Spleen (tissue), 11 donors: Measurements from ENCODE around the gene CACNA2D2. TPM values are rescaled to one million over a fixed set of nuclear protein-coding genes. Genes with fewer than 3 reads are reported as not detected.

Source experiments
- DNase-seq: peaks from one replicate; pipeline ENCODE4 v3.0.0-alpha.2; 2020
- H3K27ac ChIP-seq, 8 donors: fragments of 200-600 bp; sonication (generic) in 7 of 8; 1 replicate in 4 of 8; 2 replicates in 4 of 8; pipeline versions ENCODE4 v1.5.0 to v1.8.0; 2016 to 2021; ENCODE audit warnings: inconsistent platforms in 4 of 8, mild to moderate bottlenecking in 4 of 8, moderate library complexity in 1 of 8
- H3K27me3 ChIP-seq, 7 donors: fragments of 200-600 bp; sonication (generic) in 6 of 7; replicated peaks in 1 of 7; 1 replicate in 4 of 7; 2 replicates in 3 of 7; pipeline versions ENCODE4 v1.5.0 to v1.8.0; 2016 to 2021; ENCODE audit warnings: inconsistent platforms in 3 of 7, mild to moderate bottlenecking in 1 of 7
- H3K36me3 ChIP-seq, 6 donors: fragments of 200-600 bp; sonication (generic) in 5 of 6; 1 replicate in 4 of 6; 2 replicates in 2 of 6; pipeline versions ENCODE4 v1.5.0 to v1.8.0; 2016 to 2021; ENCODE audit warnings: inconsistent platforms in 2 of 6
- H3K4me1 ChIP-seq, 6 donors: fragments of 200-600 bp; sonication (generic) in 5 of 6; 1 replicate in 3 of 6; 2 replicates in 3 of 6; pipeline versions ENCODE4 v1.5.0 to v1.8.0; 2016 to 2021; ENCODE audit warnings: inconsistent platforms in 3 of 6
- H3K4me3 ChIP-seq, 8 donors: fragments of 200-600 bp; sonication (generic) in 7 of 8; 1 replicate in 4 of 8; 2 replicates in 4 of 8; pipeline versions ENCODE4 v1.5.0 to v1.8.0; 2016 to 2021; ENCODE audit warnings: inconsistent platforms in 4 of 8, mild to moderate bottlenecking in 4 of 8, moderate library complexity in 2 of 8
- H3K9me3 ChIP-seq, 8 donors: fragments of 200-600 bp; sonication (generic) in 7 of 8; 1 replicate in 4 of 8; 2 replicates in 4 of 8; pipeline versions ENCODE4 v1.5.0 to v1.8.0; 2016 to 2021; ENCODE audit warnings: inconsistent platforms in 4 of 8
- CTCF ChIP-seq, 11 experiments: fragments of 200-600 bp in 7 of 11; fragments of 450-650 bp in 4 of 11; sonication (generic) in 4 of 11; IDR thresholded peaks in 8 of 11; conservative IDR thresholded peaks in 3 of 11; 1 replicate in 7 of 11; 2 replicates in 4 of 11; pipeline versions ENCODE4 v1.4.0 to v1.8.0; 2016 to 2021; ENCODE audit warnings: antibody characterized with exemption in 11 of 11, inconsistent platforms in 4 of 11, mild to moderate bottlenecking in 1 of 11
- POLR2A ChIP-seq, 3 donors: fragments of 450-650 bp; IDR thresholded peaks; one replicate each; pipeline ENCODE4 v1.5.1; 2017; ENCODE audit warnings: antibody characterized with exemption in 3 of 3, mild to moderate bottlenecking in 1 of 3
- POLR2AphosphoS5 ChIP-seq, 3 donors: sonication (generic); formaldehyde crosslinking; IDR thresholded peaks; one replicate each; pipeline ENCODE4 v1.5.1; 2017; ENCODE audit warnings: antibody characterized with exemption in 3 of 3
- WGBS, 5 donors: extraction: QIAGEN DNeasy Blood & Tissue Kit in 3 of 5; methylation state at CpG; one replicate each; pipeline versions ENCODE4 v1.1.5 to v1.1.7; 2013 to 2018; 5-methylcytosine and 5-hydroxymethylcytosine counted together
- intact Hi-C: fragments of 100-400 bp; cut with DNase I; formaldehyde crosslinking; loops from one replicate; pipeline ENCODE4 v1.15.0; 2023; ENCODE audit warnings: low total_unique reads
- polyA plus RNA-seq, 3 donors: library from polyadenylated mRNA; stranded (reverse); fragments of 200-250 nt; gene quantifications; one replicate each; pipeline ENCODE4 v1.2.1, GENCODE V29; 2013
- total RNA-seq, 7 donors: library from RNA; depleted of rRNA in 3 of 7; stranded (reverse); fragments of >200 nt in 3 of 7; fragmentation: NEBNext Ultra II Directional in 4 of 7; extraction: Animal tissue kit (Norgen Biotek cat#: 25700) in 4 of 7; gene quantifications; one replicate each; pipeline versions ENCODE4 v1.1.0 to v1.2.1, GENCODE V29; 2016 to 2021
- donor health status: healthy with polysubstance abuse.
- donor health status: DM: no; HTN: no; CAD: no; lungs with moderate emphysema.
- donor health status: DM: no; HTN: no; CAD: no.
- donor health status: Bipolar disorder and iron deficiency.
- donor health status: healthy.
- donor health status: DM: no; HTN: no; CAD: no.
- donor health status: DM: yes; HTN: yes; CAD: no.

Gene CACNA2D2
- total and polyA plus RNA-seq, 10 donors: 0.24 to 3.2 (median 1.2) TPM

GRCh38 chr3:50539356-50540286 lies 36.2 kb upstream of the CACNA2D2 start:
- no peak overlapping the region for H3K4me3 ChIP-seq
- no peaks in the 10 kb centered on the region for H3K4me1 ChIP-seq
- 49 to 65% (median 56%) methylated on average over 18 of the region's 18 CpGs for WGBS, 5 donors
- H3K27ac ChIP-seq: no peak overlapping the region
- TF ChIP-seq POLR2A (IDR thresholded peaks at IDR 0.05) (no peak), POLR2AphosphoS5 (IDR thresholded peaks at IDR 0.05) (no peak), CTCF (IDR thresholded peaks at IDR 0.05 in 8 of 11, conservative IDR thresholded peaks at IDR 0.05 in 3 of 11) (no peak)
- intact Hi-C loops: loop anchor here (5.0 kb wide), 1 partner anchor 102 kb away; no protein-coding TSS in a partner anchor
- H3K27me3 ChIP-seq: peaks cover 0 to 42% (median 0%) of the 10 kb centered on the region in 7 donors
- no peaks in the 10 kb centered on the region for H3K9me3 ChIP-seq
- no peak for DNase-seq
- H3K36me3 ChIP-seq: no peaks in the 10 kb centered on the region

GRCh38 chr3:50537421-50538129 lies 34.1 kb upstream of the CACNA2D2 start:
- TF ChIP-seq POLR2AphosphoS5 (IDR thresholded peaks at IDR 0.05): no peak
- TF ChIP-seq CTCF (IDR thresholded peaks at IDR 0.05 in 8 of 11, conservative IDR thresholded peaks at IDR 0.05 in 3 of 11): no peak
- no peak for TF ChIP-seq POLR2A (IDR thresholded peaks at IDR 0.05)
- Histone ChIP-seq H3K9me3 (no peaks in the 10 kb centered on the region), H3K4me3 (no peak overlapping the region), H3K4me1 (no peaks in the 10 kb centered on the region), H3K27me3 (peaks cover 0 to 42% (median 0%) of the 10 kb centered on the region in 7 donors), H3K27ac (no peak overlapping the region), H3K36me3 (no peaks in the 10 kb centered on the region)
- intact Hi-C loops: no loop called here
- DNase-seq: no peak
- WGBS, 5 donors: 73 to 84% (median 77%) methylated on average over 4 of the region's 4 CpGs

GRCh38 chr3:50536471-50537180 lies 33.2 kb upstream of the CACNA2D2 start:
- Histone ChIP-seq H3K4me1 (no peaks in the 10 kb centered on the region), H3K36me3 (no peaks in the 10 kb centered on the region), H3K27me3 (peaks cover 0 to 47% (median 0%) of the 10 kb centered on the region in 7 donors), H3K27ac (no peak overlapping the region), H3K4me3 (no peak overlapping the region), H3K9me3 (no peaks in the 10 kb centered on the region)
- TF ChIP-seq CTCF (IDR thresholded peaks at IDR 0.05 in 8 of 11, conservative IDR thresholded peaks at IDR 0.05 in 3 of 11): no peak
- no peak for TF ChIP-seq POLR2AphosphoS5 (IDR thresholded peaks at IDR 0.05)
- TF ChIP-seq POLR2A (IDR thresholded peaks at IDR 0.05): no peak
- 61 to 84% (median 67%) methylated on average over 5 of the region's 5 CpGs for WGBS, 5 donors
- intact Hi-C loops: no loop called here
- no peak for DNase-seq
